Kidney (tissue), 14 donors: ENCODE results near the gene DCAF11. TPM values are rescaled to one million over a fixed set of nuclear protein-coding genes. Genes with fewer than 3 reads are reported as not detected.
A peak's percentile ranks its signal among the peaks of the same experiment; 100 is the strongest.

Source experiments
- DNase-seq, 5 donors: peaks; one replicate each; pipeline ENCODE4 v3.0.0-alpha.2; 2013 to 2020
- FAIRE-seq: peaks from 2 replicates; lab custom pipeline; 2012; peaks lifted over from hg19 to GRCh38; lab: Jason Lieb, UNC
- H3K27ac ChIP-seq, 2 donors: one replicate each; pipeline ENCODE4 v1.7.0; 2013; ENCODE audit warnings: low read depth in 2 of 2, low read length in 2 of 2, inconsistent platforms in 1 of 2
- H3K27me3 ChIP-seq: one replicate; pipeline ENCODE4 v1.7.1; 2013; ENCODE audit warnings: low read length, inconsistent platforms; ENCODE audit not compliant: control insufficient read depth, insufficient read depth
- H3K36me3 ChIP-seq, 3 donors: one replicate each; pipeline versions ENCODE4 v1.7.0 to v1.7.1; 2013; ENCODE audit warnings: low read length in 3 of 3, control low read depth in 1 of 3, inconsistent platforms in 1 of 3; ENCODE audit not compliant: insufficient read depth in 3 of 3, control insufficient read depth in 2 of 3
- H3K4me1 ChIP-seq, 3 donors: one replicate each; pipeline versions ENCODE4 v1.7.0 to v1.7.1; 2013; ENCODE audit warnings: low read length in 3 of 3, inconsistent platforms in 1 of 3, low read depth in 1 of 3; ENCODE audit not compliant: control insufficient read depth in 2 of 3, insufficient read depth in 2 of 3
- H3K4me3 ChIP-seq, 3 donors: one replicate each; pipeline versions ENCODE4 v1.7.0 to v1.8.1; 2013; ENCODE audit warnings: low read length in 3 of 3, control low read depth in 1 of 3, inconsistent platforms in 1 of 3
- H3K9ac ChIP-seq, 3 donors: one replicate each; pipeline versions ENCODE4 v1.7.0 to v1.7.1; 2013; ENCODE audit warnings: low read length in 3 of 3, control low read depth in 1 of 3, inconsistent platforms in 1 of 3
- H3K9me3 ChIP-seq, 3 donors: one replicate each; pipeline versions ENCODE4 v1.7.0 to v1.7.1; 2013; ENCODE audit warnings: low read length in 3 of 3, control low read depth in 1 of 3, inconsistent platforms in 1 of 3; ENCODE audit not compliant: control insufficient read depth in 2 of 3, insufficient read depth in 1 of 3
- intact Hi-C: fragments of 100-400 bp; cut with DNase I; formaldehyde crosslinking; loops from one replicate; pipeline ENCODE4 v1.11.1; 2022
- polyA plus RNA-seq: library from polyadenylated mRNA; stranded (reverse); fragments of 350-450 nt; fragmentation: Illumina TruSeq; extraction: RNeasy Lipid Tissue Mini Kit (QIAGEN cat#74804); gene quantifications from one replicate; pipeline ENCODE4 v1.2.3, GENCODE V29; 2014; ENCODE audit warnings: low read depth, low replicate concordance; ENCODE audit not compliant: insufficient read depth
- total RNA-seq: library from RNA; stranded (reverse); fragmentation: NEBNext Ultra II Directional; extraction: Animal tissue kit (Norgen Biotek cat#: 25700); gene quantifications from one replicate; pipeline ENCODE4 v1.2.1, GENCODE V29; 2021
- TF ChIP-seq, protein P1 (sequence below): IDR thresholded peaks from 3 replicates; pipeline ENCODE4 v1.5.1; 2012; ENCODE audit warnings: mild to moderate bottlenecking, moderate library complexity, borderline replicate concordance; ENCODE audit not compliant: insufficient read depth; ENCODE audit errors: extremely low read depth
- donor health status: control.
- donor health status: control.
- donor health status: control.
- donor health status: control.
- donor health status: control.
- donor health status: DM: yes; HTN: yes; CAD: no.
- donor health status: Normal renal cell carcinoma (clear cell type).

Gene DCAF11
- total and polyA plus RNA-seq, 2 donors from 2014 or later = 69.4 to 81.1 TPM

- H3K9me3 ChIP-seq = no peaks in the 10 kb centered on the region
- no peaks in the 10 kb centered on the region for H3K27me3 ChIP-seq
- intact Hi-C loops = no loop called here
- H3K36me3 ChIP-seq = peaks cover 0 to 8% (median 2%) of the 10 kb centered on the region in 3 donors
- H3K27ac ChIP-seq = peak overlapping the region in 1 of 2 donors; percentile 16
- H3K4me1 ChIP-seq = peaks cover 0 to 25% (median 4%) of the 10 kb centered on the region in 3 donors
- H3K4me3 ChIP-seq = peak overlapping the region in 2 of 3 donors; percentile 13 to 38
- DNase-seq = no peak
- no peak for FAIRE-seq
- TF ChIP-seq, protein P1, sequence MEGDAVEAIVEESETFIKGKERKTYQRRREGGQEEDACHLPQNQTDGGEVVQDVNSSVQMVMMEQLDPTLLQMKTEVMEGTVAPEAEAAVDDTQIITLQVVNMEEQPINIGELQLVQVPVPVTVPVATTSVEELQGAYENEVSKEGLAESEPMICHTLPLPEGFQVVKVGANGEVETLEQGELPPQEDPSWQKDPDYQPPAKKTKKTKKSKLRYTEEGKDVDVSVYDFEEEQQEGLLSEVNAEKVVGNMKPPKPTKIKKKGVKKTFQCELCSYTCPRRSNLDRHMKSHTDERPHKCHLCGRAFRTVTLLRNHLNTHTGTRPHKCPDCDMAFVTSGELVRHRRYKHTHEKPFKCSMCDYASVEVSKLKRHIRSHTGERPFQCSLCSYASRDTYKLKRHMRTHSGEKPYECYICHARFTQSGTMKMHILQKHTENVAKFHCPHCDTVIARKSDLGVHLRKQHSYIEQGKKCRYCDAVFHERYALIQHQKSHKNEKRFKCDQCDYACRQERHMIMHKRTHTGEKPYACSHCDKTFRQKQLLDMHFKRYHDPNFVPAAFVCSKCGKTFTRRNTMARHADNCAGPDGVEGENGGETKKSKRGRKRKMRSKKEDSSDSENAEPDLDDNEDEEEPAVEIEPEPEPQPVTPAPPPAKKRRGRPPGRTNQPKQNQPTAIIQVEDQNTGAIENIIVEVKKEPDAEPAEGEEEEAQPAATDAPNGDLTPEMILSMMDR = no peak
- H3K9ac ChIP-seq = no peak overlapping the region
These were observed 21.9 kb upstream of the DCAF11 start for GRCh38 chr14:24092505-24093206.

GRCh38 chr14:24093207-24093900 lies 21.2 kb upstream of the DCAF11 start:
- DNase-seq (no peak), FAIRE-seq (no peak)
- TF ChIP-seq, protein P1 = no peak
- Histone ChIP-seq H3K36me3 (peaks cover 0 to 14% (median 2%) of the 10 kb centered on the region in 3 donors), H3K9me3 (no peaks in the 10 kb centered on the region), H3K27me3 (no peaks in the 10 kb centered on the region), H3K27ac (peak overlapping the region; percentile 92 to 95), H3K4me3 (peak overlapping the region; percentile 12 to 82 (median 48)), H3K4me1 (peaks cover 0 to 25% (median 4%) of the 10 kb centered on the region in 3 donors), H3K9ac (peak overlapping the region in 2 of 3 donors; percentile 22 to 97)
- intact Hi-C loops = no loop called here

DNA sequence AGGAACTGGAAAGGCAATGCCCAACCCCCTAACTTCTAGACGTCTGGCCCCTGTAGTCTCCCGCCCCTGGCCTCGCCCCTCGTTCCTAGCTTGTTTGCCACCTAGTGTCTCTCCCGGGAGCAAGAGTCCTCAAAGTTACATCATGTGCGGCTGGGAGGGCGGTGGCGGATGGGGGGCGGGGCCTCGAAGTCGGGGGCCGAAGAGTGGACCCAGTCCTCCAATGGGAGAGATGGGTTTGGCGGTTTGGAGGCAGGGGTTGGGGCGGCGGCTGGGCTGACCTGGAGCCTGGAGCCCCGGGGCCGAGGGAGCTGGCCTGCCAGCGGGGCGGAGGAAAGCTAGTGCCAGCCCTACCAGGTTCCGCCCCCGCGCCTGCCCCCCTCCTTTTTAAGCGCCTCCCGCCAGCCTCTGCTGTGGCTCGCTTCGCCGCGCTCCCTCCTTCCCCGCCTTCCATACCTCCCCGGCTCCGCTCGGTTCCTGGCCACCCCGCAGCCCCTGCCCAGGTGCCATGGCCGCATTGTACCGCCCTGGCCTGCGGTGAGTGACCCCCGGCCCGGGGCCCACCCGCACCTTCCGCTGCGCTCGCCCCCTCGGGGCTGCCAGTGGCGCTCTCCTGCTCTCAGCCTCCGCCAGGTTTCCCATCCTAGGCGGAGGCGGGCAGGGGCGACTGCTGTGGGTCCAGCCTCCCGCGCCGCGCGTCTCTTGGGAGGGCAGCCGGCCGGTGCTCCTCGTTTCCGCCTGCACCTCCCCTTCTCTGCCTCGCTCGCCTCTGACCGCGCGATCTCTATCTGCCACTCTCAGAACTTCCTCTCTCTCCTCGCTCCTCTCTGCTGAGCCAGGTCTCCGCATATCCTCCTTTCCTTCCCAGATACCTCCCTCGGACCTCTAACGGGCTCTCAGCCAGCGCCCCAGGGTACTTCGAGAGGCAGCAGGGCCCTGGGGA lies 20.4 kb upstream of the DCAF11 start, which contains the start of gene PCK2:
Gene PCK2, plus strand, starts transcription at position 411 of the 940 bp plus-strand sequence. Its CDS starts 95 bp downstream, at position 506.
- TF ChIP-seq, protein P1 = no peak
- Histone ChIP-seq H3K27ac (peak within 1 kb of the TSS; percentile 92 to 95), H3K4me3 (peak within 1 kb of the TSS; percentile 51 to 82 (median 71)), H3K9me3 (no peaks in the 10 kb centered on the region), H3K36me3 (peaks cover 0 to 21% (median 2%) of the 10 kb centered on the region in 3 donors), H3K4me1 (peaks cover 0 to 27% (median 4%) of the 10 kb centered on the region in 3 donors), H3K9ac (peak within 1 kb of the TSS; percentile 33 to 97 (median 81)), H3K27me3 (no peaks in the 10 kb centered on the region)
- FAIRE-seq (no peak), DNase-seq (peak; percentile 93 to 98 (median 95))
- intact Hi-C loops = no loop called here
